ENCODE measurements around the gene HNRNPA1.
"Not testable (repeated sequence)": the region's sequence is repeated elsewhere in the genome, so short reads cannot be mapped to it uniquely, and the experiment has no call there.

Gene HNRNPA1

DNA sequence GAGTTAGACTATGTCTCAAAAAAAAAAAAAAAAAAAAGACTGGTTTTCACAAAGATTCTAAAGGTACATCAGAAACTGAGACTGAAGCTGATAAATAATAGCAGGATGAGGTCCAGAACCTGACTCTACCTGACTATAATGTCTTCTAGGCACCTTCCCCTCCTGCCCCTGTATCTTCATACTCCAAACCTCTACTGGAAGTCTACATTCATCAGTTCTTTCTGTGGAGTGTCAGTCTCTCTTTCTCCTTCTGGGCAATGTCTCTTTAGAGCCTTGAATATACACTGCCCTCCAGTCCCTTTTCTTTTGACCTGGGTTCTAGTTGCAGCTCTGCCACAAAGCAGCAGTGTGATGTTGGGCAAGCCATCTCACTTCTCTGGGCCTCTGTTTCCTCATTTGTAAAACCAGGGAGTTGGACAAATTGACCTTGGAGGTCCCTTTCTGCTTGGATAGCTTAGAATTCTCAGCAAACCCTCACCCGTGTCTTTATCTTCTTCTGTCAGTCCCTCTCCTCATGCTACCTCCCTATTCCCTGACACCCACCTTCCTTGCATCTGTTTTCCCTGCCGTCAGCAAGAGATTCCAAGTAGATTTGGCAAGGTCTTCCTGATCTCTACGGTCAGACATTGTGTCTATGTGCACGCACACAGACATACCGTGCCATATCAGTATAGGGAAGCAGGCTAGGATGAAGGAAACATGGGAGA is 16.0 kb downstream of the HNRNPA1 start:
- DNase-seq, result no peak

- no peak for DNase-seq
These were observed 18.4 kb downstream of the HNRNPA1 start for GRCh38 chr12:54298904-54299303.

DNA sequence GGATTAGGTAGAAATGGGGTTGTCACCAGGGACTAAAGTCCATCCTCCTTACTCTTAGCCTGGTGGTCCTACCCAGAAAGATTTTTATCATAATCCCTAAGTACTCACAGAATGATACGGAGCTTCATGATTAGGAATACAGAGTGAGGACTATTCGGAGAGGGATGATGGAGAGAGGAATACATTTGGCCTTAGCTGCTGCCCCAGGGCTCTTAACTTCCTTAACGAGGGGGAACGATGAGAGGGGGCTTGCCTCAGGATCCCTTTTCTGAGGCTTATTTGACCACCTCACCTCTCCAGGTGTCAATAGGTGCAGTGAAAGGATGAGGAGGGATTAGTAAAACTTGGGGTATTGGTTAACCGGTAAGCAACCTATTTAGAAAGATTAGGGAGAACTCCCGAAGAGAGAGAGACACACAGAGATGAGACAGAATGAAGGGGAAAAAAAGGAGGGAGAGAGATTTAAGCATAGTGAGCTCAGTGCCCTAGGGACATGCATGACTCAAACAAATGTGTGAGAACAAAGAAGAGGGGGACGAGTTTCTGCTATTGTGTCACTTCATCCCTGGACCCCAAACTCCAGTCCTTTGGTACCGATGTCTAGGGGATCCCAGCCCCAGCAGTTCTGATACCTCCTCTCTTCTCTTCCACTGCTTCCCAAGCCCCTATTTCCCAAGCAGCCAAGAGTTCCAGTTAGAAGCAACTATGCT is 19.1 kb downstream of the HNRNPA1 start:
- no peak for DNase-seq

DNA sequence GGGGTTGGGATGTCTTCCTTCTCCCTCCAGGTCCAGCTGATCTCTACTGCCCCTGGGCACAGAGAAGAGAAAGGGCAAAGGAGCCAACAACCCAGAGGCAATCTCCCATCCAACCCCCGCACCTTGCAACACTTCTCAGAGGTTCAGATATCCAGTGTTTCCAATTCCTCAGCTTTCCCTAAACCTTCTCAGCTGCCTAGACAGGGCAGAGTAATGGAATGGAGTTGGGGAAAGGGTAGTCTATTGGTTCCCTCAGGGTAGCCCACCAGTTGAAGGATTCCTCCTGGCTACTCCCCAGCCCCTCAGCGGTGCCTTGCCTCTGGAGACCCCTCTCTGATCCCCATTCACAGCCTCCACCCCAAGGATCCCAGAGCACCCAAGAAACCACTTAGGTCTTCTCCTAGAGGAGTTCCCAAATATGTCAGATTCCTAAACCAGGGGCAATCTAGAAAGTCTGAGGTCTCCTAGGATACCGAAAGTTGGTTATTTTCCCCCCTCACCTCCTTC is 19.8 kb downstream of the HNRNPA1 start:
- DNase-seq, result no peak

DNA sequence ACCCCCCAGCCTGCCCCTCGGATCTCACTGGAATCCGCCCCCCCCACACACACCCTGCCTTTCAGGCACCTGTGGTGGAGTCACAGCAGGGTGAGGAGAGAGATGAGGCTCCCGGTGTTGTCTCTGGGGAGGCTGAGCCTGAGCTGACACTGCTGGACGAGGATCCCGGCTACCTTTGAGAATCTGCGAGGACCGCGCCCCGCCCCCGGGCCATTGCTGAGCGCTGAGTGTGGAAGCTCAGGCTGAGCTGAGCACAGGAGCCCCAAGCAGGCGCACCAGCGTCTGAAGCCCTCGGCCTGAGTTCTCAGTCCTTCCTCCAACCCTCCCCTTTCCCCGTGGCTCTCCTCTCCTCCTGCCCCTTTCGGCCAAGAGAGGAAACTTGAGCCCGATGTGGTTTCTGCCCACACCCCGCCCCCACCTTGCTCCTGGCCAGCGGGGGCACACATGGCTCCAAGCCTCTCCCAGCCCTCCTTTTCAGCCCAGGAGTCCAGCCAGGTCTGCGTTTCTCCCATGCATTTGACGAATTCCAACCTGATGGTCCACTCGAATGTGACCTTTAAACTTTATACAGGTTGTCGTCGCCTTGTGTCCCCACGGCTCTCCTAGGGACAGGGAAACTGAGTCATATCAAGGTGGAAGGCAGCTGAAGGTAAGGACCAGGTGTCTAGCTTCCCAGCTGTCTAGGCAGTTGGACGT is 20.4 kb downstream of the HNRNPA1 start, which contains the start of gene NFE2:
Gene NFE2 (minus strand): TSS at position 284 of the 696 bp plus-strand sequence. CDS start 5,767 bp downstream, outside the sequence.
- peak in 8 of 56 donors; percentile 7 to 29 (median 10) for DNase-seq

GRCh38 chr12:54301428-54302048 is 21.0 kb downstream of the HNRNPA1 start:
- no peak for DNase-seq

GRCh38 chr12:54303640-54304039 is 23.1 kb downstream of the HNRNPA1 start:
- no peak for DNase-seq

GRCh38 chr12:54304187-54304810 is 23.8 kb downstream of the HNRNPA1 start:
- DNase-seq, result peak in 1 of 56 donors; percentile 8

DNA sequence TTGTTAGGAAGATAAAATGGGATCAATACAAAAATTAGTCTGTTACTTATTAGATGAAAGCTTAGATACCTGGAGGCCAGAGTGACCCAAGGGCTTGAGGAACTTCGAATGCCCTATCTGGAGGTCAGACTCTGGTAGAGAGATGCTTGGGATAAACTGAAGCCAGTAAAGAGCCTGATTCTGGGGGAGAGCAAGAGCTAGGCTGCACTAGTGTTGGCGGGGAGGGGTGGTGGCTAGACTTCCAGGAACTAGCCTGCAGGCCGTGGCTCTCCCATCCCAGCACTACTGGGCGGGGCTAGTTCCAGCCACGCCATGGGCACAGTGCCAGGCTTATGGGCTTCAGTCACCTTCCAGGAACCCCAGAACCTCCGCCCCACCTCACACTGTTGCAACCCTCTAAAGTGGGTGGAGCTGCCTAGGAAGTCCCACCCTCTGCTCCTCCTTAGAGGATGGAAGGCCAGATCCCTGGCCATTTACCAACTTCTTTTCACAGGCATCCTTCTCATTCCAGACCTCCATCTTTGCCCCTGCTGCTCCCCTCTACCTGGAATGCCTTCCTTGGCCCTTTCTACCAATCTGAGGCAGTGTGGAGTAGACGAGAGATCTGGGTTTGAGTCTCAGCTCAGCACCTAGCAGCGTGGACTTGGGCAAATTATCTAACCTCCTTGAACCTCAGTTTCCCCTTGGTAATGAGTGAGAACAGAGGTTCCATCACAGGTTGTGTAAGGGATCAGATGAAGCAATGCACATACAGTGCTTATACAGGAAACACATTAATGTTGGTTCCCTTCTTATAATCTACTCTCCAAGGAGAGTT is 26.6 kb downstream of the HNRNPA1 start:
- peak in 1 of 56 donors; percentile 33 for DNase-seq

DNA sequence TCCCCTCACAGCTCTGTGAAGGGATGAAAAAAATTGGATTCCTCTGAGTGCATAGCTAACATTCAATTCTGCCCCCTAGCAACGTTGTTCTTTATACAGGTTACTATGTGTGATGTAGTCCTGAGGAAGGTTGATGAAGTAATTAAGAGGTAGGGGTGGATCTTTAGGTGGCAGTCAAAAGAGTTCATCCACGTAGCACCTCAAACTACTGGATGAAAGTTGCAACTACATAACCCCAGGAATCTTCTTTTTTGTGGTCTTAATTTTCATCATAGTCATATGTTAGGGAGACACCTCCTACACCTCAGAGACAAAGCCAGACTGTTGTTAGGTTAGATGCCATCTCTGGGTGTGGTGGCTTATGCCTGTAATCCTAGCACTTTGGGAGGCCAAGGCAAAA is 30.5 kb downstream of the HNRNPA1 start:
- DNase-seq, result no peak

DNA sequence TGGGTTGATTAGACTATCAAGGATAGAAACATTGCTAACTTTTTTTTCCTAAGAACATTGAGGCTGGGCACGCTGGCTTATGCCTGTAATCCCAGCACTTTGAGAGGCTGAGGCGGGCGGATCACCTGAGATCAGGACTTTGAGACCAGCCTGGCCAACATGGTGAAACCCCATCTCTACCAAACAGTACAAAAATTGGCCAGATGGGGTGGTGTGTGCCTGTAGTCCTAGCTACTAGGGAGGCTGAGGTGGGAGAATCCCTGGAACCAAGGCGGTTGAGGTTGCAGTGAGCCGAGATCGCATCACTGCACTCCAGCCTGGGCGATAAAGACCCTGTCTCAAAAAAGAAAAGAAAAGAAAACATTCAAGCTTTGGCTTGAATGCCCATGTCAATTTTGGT is 31.8 kb downstream of the HNRNPA1 start:
- not testable (repeated sequence) for DNase-seq

DNA sequence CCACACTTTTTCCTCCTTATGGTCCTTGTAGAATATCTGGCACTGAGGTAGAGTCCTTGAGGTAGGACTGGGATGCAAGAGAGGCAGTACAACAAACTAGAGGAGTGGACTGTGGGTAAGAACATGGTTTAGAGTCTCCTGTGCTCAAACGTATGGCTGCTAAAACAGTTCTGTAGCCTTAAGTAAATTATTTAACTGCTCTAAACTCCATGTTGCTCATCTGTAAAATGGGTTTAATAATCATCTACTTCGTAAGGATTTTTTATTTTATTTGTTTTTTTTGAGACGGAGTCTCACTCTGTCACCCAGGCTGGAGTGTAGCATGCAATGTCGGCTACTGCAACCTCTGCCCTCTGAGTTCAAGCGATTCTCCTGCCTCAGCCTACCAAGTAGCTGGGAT is 40.8 kb downstream of the HNRNPA1 start:
- DNase-seq, result no peak

DNA sequence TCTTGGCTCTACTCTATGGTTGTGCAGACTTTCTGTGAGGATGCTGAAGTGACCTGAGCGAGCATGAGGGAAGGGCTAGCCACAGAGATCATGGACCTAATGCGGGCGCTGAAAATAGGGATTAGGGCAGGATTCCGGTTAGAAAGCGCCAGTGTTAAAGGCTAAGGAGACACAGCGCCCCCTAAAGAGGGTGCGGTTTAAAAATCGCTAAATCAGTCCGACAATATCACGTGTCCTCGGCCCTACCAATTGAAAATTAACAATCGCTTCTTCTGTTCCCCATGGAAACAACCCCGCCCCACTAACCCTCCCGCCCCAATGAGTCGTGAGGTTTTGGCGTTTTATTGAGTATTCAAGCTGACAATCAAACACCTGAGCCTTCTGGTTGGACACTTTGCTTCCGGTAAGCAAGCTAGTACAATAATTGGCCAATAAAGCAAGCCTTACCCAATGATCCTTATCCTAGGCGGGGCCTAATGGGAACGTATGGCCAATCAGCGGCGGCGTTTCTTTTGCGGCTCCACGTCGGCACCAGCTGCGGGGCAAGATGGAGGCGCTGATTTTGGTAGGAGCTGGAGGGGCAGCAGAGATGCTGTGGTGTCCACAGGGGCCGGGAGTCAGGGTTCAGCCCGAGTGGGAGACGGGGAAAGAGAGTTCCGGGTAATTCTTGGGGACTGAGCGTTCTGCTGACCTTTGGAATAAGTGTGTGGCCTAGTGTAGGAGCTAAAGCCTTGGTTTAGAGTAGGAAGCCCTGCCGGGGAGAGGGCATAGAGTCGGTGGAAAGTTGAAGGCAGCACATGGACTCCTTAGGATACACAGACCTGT is 44.3 kb downstream of the HNRNPA1 start, which contains the start of gene COPZ1:
Gene COPZ1 (plus strand): TSS at position 515 of the 825 bp plus-strand sequence. CDS start 33 bp downstream, at position 548.
- DNase-seq, result peak; percentile 57 to 99 (median 94)

DNA sequence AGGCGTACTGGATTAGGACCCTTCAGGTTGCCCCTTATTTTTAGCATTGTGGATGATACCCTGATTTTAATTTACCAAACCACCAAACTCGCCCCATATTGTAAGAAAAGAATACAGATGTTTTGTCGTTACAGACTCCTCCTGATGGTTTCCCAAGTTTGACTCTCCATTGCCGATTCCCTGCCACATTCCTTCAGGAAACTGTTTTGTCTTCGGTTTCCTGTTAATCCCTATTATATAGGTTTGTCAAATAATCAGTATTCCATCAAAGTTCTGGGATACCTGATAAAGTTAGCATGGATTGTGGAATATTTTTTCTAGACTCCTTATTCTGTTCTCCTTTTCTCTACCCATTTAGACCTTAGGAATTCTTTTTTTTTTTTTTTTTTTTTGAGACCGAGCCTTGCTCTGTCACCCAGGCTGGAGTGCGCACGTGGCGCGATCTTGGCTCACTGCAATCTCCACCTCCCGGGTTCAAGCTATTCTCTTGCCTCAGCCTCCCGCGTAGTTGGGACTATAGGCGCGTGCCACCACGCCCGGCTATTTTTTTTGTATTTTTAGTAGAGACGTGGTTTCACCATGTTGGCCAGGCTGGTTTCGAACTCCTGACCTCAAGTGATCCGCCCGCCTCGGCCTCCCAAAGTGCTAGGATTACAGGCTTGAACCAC is 45.0 kb downstream of the HNRNPA1 start:
- DNase-seq, result not testable (repeated sequence)

- no peak for DNase-seq
These were observed 48.2 kb downstream of the HNRNPA1 start for GRCh38 chr12:54328595-54329337.

DNA sequence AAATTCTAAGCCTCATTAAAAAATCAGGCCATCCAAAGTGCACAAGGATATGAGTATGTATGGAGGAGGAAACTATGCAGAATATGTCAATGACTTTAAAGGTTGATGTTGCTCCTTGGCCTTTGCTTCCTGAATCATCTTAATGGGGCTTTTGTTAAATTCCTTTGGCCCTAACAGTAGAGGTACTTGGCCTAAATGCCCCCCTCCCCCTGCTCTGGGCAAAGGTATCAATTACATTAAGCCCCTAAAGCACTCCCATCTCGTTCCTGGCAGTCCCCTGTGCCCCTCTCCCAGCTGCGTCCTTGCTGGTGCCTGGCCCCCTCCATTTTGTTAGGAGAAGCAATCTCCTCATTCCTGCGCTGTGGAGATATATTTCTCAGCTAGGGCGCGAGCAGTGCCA is 49.2 kb downstream of the HNRNPA1 start:
- no peak for DNase-seq

GRCh38 chr12:54330442-54330841 is 49.9 kb downstream of the HNRNPA1 start:
- DNase-seq, result no peak

DNA sequence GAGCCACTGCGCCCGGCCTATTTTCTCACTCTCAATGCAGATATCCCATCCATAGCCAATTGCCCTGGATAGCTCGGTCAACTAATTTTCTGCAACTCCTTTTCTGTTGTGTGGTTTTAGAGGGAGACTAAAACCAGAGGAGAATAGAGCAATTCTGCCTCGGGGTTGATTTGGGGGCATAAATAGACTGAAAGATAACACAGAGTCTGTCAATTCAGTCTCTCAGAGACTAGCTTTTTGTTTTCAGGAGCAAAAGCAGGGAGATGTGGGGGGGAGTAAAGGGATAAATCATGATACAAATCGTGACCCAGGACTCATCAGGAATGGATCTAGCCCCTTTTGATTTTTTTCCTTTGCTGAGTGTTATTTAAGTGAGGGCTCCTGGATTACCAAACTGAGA is 50.9 kb downstream of the HNRNPA1 start:
- DNase-seq, result no peak
